Measurements from ENCODE around the gene KNSTRN. TPM values are rescaled to one million over a fixed set of nuclear protein-coding genes. Genes with fewer than 3 reads are reported as not detected.

The KNSTRN gene
- total and polyA plus RNA-seq, 8 donors, result 4.0 to 16.3 (median 12.5) TPM

DNA sequence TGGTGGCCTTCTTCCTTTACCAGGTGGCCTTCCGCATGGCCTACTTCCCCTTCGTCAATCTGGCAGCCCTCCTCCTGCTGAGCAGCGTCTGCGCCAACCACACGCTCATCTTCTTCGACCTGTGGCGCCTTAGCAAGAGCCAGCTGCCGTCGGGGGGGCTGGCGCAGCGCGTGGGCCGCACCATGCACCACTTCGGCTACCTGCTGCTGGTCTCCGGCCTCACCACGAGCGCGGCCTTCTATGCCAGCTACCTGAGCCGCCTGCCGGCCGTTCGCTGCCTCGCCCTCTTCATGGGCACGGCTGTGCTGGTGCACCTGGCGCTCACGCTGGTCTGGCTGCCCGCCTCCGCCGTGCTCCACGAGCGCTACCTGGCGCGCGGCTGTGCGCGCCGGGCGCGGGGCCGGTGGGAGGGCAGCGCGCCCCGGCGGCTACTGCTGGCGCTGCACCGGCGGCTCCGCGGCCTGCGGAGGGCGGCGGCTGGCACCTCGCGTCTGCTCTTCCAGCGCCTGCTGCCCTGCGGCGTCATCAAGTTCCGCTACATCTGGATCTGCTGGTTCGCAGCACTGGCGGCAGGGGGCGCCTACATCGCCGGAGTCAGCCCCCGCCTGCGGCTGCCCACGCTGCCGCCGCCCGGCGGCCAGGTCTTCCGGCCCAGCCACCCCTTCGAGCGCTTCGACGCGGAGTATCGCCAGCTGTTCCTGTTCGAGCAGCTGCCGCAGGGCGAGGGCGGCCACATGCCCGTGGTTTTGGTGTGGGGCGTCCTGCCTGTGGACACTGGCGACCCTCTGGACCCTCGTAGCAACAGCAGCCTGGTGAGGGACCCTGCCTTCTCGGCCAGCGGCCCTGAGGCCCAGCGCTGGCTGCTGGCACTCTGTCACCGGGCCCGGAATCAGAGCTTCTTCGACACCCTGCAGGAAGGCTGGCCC, 14.6 kb upstream of the KNSTRN start:
- peak overlapping the region; percentile 39 to 48 (median 44) for H3K4me3 ChIP-seq
- intact Hi-C loops (cut with DNase I; ENCODE audit: low total_unique reads), result loop anchor here (10.0 kb wide), 1 partner anchor 47 kb away; no protein-coding TSS in a partner anchor
- no peaks in the 10 kb centered on the region for H3K9me3 ChIP-seq
- DNase-seq, result peak; percentile 93 to 97
- H3K4me1 ChIP-seq, result peaks cover 17 to 25% (median 23%) of the 10 kb centered on the region in 4 donors
- H3K27me3 ChIP-seq, result no peaks in the 10 kb centered on the region
- H3K27ac ChIP-seq, result peak overlapping the region; percentile 70 to 81 (median 76)
- H3K36me3 ChIP-seq, result no peaks in the 10 kb centered on the region
- peak; percentile 9 to 76 (median 37) for TF ChIP-seq POLR2AphosphoS5 (IDR thresholded peaks at IDR 0.05)
- TF ChIP-seq, protein P1, sequence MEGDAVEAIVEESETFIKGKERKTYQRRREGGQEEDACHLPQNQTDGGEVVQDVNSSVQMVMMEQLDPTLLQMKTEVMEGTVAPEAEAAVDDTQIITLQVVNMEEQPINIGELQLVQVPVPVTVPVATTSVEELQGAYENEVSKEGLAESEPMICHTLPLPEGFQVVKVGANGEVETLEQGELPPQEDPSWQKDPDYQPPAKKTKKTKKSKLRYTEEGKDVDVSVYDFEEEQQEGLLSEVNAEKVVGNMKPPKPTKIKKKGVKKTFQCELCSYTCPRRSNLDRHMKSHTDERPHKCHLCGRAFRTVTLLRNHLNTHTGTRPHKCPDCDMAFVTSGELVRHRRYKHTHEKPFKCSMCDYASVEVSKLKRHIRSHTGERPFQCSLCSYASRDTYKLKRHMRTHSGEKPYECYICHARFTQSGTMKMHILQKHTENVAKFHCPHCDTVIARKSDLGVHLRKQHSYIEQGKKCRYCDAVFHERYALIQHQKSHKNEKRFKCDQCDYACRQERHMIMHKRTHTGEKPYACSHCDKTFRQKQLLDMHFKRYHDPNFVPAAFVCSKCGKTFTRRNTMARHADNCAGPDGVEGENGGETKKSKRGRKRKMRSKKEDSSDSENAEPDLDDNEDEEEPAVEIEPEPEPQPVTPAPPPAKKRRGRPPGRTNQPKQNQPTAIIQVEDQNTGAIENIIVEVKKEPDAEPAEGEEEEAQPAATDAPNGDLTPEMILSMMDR (IDR thresholded peaks at IDR 0.05), result peak in 5 of 7 experiments; percentile 45 to 90 (median 74)
- TF ChIP-seq EP300 (IDR thresholded peaks at IDR 0.05), result no peak
- WGBS, 5 donors, result 10 to 23% (median 12%) methylated on average over 6 to 91 of the region's 91 CpGs

DNA sequence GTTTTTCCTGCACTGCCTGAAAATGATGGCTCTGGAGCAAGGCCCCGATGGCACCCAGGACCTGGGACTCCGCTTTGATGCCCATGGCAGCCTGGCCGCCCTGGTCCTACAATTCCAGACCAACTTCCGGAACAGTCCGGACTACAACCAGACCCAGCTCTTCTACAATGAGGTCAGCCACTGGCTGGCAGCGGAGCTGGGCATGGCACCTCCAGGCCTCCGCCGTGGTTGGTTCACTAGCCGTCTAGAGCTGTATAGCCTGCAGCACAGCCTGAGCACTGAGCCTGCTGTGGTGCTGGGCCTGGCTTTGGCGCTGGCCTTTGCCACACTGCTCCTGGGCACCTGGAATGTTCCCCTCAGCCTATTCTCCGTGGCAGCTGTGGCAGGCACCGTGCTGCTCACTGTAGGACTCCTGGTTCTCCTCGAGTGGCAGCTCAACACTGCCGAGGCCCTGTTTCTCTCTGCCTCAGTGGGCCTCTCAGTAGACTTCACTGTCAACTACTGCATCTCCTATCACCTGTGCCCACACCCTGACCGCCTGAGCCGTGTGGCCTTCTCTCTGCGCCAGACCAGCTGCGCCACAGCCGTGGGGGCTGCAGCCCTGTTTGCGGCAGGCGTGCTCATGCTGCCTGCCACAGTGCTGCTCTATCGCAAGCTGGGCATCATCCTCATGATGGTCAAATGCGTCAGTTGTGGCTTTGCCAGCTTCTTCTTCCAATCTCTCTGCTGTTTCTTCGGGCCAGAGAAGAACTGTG, 13.6 kb upstream of the KNSTRN start:
- H3K9me3 ChIP-seq, result no peaks in the 10 kb centered on the region
- intact Hi-C loops (cut with DNase I; ENCODE audit: low total_unique reads), result loop anchor here (10.0 kb wide), 1 partner anchor 46 kb away; no protein-coding TSS in a partner anchor
- peak overlapping the region in 1 of 4 donors; percentile 46 for H3K4me3 ChIP-seq
- 93 to 96% (median 95%) methylated on average over 22 to 24 of the region's 24 CpGs for WGBS, 5 donors
- TF ChIP-seq, protein P1 (IDR thresholded peaks at IDR 0.05), result no peak
- TF ChIP-seq EP300 (IDR thresholded peaks at IDR 0.05) (no peak), POLR2A (IDR thresholded peaks at IDR 0.05) (no peak), POLR2AphosphoS5 (IDR thresholded peaks at IDR 0.05) (no peak)
- no peak for DNase-seq
- peaks cover 17 to 25% (median 23%) of the 10 kb centered on the region in 4 donors for H3K4me1 ChIP-seq
- no peaks in the 10 kb centered on the region for H3K36me3 ChIP-seq
- no peaks in the 10 kb centered on the region for H3K27me3 ChIP-seq
- H3K27ac ChIP-seq, result peak overlapping the region in 2 of 5 donors; percentile 70 to 79

DNA sequence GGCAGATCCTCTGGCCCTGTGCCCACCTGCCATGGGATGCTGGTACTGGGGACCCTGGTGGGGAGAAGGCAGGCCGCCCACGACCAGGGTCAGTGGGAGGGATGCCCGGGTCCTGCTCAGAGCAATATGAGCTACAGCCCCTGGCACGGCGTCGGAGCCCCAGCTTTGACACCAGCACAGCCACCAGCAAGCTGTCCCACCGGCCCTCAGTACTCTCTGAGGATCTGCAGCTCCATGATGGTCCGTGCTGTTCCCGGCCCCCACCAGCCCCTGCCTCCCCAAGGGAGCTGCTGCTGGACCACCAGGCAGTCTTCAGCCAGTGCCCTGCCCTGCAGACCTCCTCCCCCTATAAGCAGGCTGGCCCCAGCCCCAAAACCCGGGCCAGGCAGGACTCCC, 13.0 kb upstream of the KNSTRN start:
- H3K27me3 ChIP-seq, result no peaks in the 10 kb centered on the region
- intact Hi-C loops (cut with DNase I; ENCODE audit: low total_unique reads), result loop anchor here (10.0 kb wide), 1 partner anchor 45 kb away; no protein-coding TSS in a partner anchor
- no peaks in the 10 kb centered on the region for H3K36me3 ChIP-seq
- 90 to 96% (median 93%) methylated on average over 9 to 10 of the region's 10 CpGs for WGBS, 5 donors
- peaks cover 17 to 25% (median 23%) of the 10 kb centered on the region in 4 donors for H3K4me1 ChIP-seq
- H3K4me3 ChIP-seq, result no peak overlapping the region
- TF ChIP-seq EP300 (IDR thresholded peaks at IDR 0.05), result no peak
- TF ChIP-seq POLR2AphosphoS5 (IDR thresholded peaks at IDR 0.05), result no peak
- TF ChIP-seq, protein P1 (IDR thresholded peaks at IDR 0.05), result no peak
- no peak for TF ChIP-seq POLR2A (IDR thresholded peaks at IDR 0.05)
- no peak for DNase-seq
- no peak overlapping the region for H3K27ac ChIP-seq
- no peaks in the 10 kb centered on the region for H3K9me3 ChIP-seq

DNA sequence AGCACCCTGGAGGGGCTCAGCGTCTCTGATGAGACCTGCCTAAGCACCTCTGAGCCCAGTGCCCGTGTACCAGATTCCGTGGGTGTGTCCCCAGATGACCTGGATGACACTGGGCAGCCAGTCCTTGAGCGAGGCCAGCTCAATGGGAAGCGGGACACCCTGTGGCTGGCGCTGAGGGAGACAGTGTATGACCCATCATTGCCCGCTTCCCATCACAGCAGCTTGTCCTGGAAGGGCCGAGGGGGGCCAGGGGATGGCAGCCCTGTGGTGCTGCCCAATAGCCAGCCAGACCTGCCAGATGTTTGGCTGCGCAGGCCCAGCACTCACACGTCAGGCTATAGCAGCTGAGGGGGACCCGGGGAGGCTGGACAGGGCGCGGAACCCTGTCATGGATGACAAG, 12.6 kb upstream of the KNSTRN start:
- Histone ChIP-seq H3K4me3 (no peak overlapping the region), H3K4me1 (peaks cover 17 to 25% (median 23%) of the 10 kb centered on the region in 4 donors)
- intact Hi-C loops (cut with DNase I; ENCODE audit: low total_unique reads), result loop anchor here (10.0 kb wide), 1 partner anchor 45 kb away; no protein-coding TSS in a partner anchor

More for the DNA sequence above, 12.6 kb upstream of the KNSTRN start:
- TF ChIP-seq POLR2AphosphoS5 (IDR thresholded peaks at IDR 0.05) (no peak), POLR2A (IDR thresholded peaks at IDR 0.05) (no peak), EP300 (IDR thresholded peaks at IDR 0.05) (no peak)
- TF ChIP-seq, protein P1 (IDR thresholded peaks at IDR 0.05), result no peak
- Histone ChIP-seq H3K27ac (no peak overlapping the region), H3K9me3 (no peaks in the 10 kb centered on the region), H3K36me3 (no peaks in the 10 kb centered on the region), H3K27me3 (no peaks in the 10 kb centered on the region)
- no peak for DNase-seq
- WGBS, 5 donors, result 87 to 93% (median 89%) methylated on average over 12 to 13 of the region's 13 CpGs

Measured in stomach (tissue), 9 donors.